Measurements from ENCODE around the gene CCNDBP1.
"Not testable (repeated sequence)": the region's sequence is repeated elsewhere in the genome, so short reads cannot be mapped to it uniquely, and the experiment has no call there.

DNA sequence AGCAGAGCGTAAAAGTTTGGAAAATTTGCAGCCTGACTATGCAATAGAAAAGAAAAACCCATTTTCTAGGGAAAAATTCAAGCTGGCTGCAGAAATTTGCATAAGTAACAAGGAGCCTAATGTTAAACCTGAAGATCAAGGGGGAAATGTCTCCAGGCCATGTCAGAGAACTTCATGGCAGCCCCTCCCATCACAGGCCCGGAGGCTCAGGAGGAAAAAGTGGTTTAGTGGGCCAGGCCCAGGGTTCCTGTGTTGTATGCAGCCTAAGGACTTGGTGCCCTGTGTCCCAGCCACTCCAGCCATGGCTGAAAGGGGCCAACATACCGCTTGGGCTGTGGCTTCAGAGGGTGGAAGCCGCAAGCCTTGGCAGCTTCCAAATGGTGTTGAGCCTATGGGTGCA lies 13.4 kb downstream of the CCNDBP1 start:
- TF ChIP-seq, protein P1, sequence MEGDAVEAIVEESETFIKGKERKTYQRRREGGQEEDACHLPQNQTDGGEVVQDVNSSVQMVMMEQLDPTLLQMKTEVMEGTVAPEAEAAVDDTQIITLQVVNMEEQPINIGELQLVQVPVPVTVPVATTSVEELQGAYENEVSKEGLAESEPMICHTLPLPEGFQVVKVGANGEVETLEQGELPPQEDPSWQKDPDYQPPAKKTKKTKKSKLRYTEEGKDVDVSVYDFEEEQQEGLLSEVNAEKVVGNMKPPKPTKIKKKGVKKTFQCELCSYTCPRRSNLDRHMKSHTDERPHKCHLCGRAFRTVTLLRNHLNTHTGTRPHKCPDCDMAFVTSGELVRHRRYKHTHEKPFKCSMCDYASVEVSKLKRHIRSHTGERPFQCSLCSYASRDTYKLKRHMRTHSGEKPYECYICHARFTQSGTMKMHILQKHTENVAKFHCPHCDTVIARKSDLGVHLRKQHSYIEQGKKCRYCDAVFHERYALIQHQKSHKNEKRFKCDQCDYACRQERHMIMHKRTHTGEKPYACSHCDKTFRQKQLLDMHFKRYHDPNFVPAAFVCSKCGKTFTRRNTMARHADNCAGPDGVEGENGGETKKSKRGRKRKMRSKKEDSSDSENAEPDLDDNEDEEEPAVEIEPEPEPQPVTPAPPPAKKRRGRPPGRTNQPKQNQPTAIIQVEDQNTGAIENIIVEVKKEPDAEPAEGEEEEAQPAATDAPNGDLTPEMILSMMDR (IDR thresholded peaks at IDR 0.05): not testable (repeated sequence)
- TF ChIP-seq POLR2A (IDR thresholded peaks at IDR 0.05): not testable (repeated sequence)

All from testis (tissue), 2 donors.